ENCODE results near the gene ERH. TPM values are rescaled to one million over a fixed set of nuclear protein-coding genes. Genes with fewer than 3 reads are reported as not detected.

Gene ERH
- total RNA-seq, 1 experiment from 2014 or later, result 144 TPM

- no peak for DNase-seq (ENCODE audit: low read depth)
Measured at GRCh38 chr14:69356903-69357543, 41.1 kb downstream of the ERH start.

- DNase-seq (ENCODE audit: low read depth), result peak; percentile 34
Measured at GRCh38 chr14:69355607-69356281, 42.4 kb downstream of the ERH start.

GRCh38 chr14:69355154-69355597, 42.9 kb downstream of the ERH start:
- DNase-seq (ENCODE audit: low read depth), result no peak

- no peak for DNase-seq (ENCODE audit: low read depth)
Measured at GRCh38 chr14:69354383-69355153, 43.5 kb downstream of the ERH start.

- DNase-seq (ENCODE audit: low read depth), result no peak
Measured at GRCh38 chr14:69353168-69353567, 44.9 kb downstream of the ERH start.

- DNase-seq (ENCODE audit: low read depth), result no peak
Measured at GRCh38 chr14:69351911-69352310, 46.2 kb downstream of the ERH start.

- DNase-seq (ENCODE audit: low read depth), result no peak
Measured at GRCh38 chr14:69351385-69351784, 46.7 kb downstream of the ERH start.

- no peak for DNase-seq (ENCODE audit: low read depth)
Measured at GRCh38 chr14:69350892-69351291, 47.2 kb downstream of the ERH start.

- DNase-seq (ENCODE audit: low read depth), result no peak
Measured at GRCh38 chr14:69349091-69349777, 48.9 kb downstream of the ERH start.

GRCh38 chr14:69346710-69347109, 51.4 kb downstream of the ERH start:
- DNase-seq (ENCODE audit: low read depth), result no peak

GRCh38 chr14:69345402-69345801, 52.7 kb downstream of the ERH start:
- no peak for DNase-seq (ENCODE audit: low read depth)

GRCh38 chr14:69344171-69344570, 53.9 kb downstream of the ERH start:
- no peak for DNase-seq (ENCODE audit: low read depth)

- no peak for DNase-seq (ENCODE audit: low read depth)
Measured at GRCh38 chr14:69342928-69343525, 55.1 kb downstream of the ERH start.

- no peak for DNase-seq (ENCODE audit: low read depth)
Measured at GRCh38 chr14:69339426-69339825, 58.7 kb downstream of the ERH start.

GRCh38 chr14:69337984-69338383, 60.1 kb downstream of the ERH start:
- DNase-seq (ENCODE audit: low read depth), result no peak

GRCh38 chr14:69335371-69335771, 62.7 kb downstream of the ERH start:
- peak; percentile 86 for DNase-seq (ENCODE audit: low read depth)

- DNase-seq (ENCODE audit: low read depth), result no peak
Measured at GRCh38 chr14:69334576-69334975, 63.5 kb downstream of the ERH start.

GRCh38 chr14:69333791-69334337, 64.2 kb downstream of the ERH start:
- DNase-seq (ENCODE audit: low read depth), result no peak

- no peak for DNase-seq (ENCODE audit: low read depth)
Measured at GRCh38 chr14:69332782-69333395, 65.2 kb downstream of the ERH start.

- DNase-seq (ENCODE audit: low read depth), result no peak
Measured at GRCh38 chr14:69331206-69331605, 66.9 kb downstream of the ERH start.

Measured in M059J (cell line).